HG02678 (cell line): ENCODE results near the gene NKX1-1.
"Not testable (repeated sequence)": the region's sequence is repeated elsewhere in the genome, so short reads cannot be mapped to it uniquely, and the experiment has no call there.

Source experiments
- ATAC-seq: cut with Tn5 transposase; IDR thresholded peaks from one replicate; pipeline ENCODE4 v1.9.1; 2021; ENCODE audit warnings: mild to moderate bottlenecking, moderate library complexity; ENCODE audit not compliant: unreplicated experiment

NKX1-1 gene

GRCh38 chr4:1375051-1375721 lies 31.1 kb downstream of the NKX1-1 start:
- no peak for ATAC-seq

DNA sequence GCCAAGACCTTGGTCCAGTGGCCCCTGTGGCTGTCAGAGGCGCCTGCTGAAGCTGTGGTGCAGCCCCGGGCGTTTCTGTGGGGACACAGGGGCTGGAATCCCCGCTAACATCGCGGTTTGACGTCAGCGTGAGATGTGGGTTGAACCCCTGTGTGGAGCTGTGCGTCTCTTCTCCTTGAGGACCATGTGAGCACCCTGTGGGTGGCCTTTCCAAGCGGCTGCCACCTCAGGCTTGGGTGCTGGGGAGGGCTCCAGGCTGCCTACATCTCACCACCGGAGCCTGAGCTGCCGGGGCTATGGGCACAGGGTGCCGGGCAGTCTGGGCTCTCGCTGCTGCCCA lies 31.6 kb downstream of the NKX1-1 start:
- ATAC-seq, result no peak

DNA sequence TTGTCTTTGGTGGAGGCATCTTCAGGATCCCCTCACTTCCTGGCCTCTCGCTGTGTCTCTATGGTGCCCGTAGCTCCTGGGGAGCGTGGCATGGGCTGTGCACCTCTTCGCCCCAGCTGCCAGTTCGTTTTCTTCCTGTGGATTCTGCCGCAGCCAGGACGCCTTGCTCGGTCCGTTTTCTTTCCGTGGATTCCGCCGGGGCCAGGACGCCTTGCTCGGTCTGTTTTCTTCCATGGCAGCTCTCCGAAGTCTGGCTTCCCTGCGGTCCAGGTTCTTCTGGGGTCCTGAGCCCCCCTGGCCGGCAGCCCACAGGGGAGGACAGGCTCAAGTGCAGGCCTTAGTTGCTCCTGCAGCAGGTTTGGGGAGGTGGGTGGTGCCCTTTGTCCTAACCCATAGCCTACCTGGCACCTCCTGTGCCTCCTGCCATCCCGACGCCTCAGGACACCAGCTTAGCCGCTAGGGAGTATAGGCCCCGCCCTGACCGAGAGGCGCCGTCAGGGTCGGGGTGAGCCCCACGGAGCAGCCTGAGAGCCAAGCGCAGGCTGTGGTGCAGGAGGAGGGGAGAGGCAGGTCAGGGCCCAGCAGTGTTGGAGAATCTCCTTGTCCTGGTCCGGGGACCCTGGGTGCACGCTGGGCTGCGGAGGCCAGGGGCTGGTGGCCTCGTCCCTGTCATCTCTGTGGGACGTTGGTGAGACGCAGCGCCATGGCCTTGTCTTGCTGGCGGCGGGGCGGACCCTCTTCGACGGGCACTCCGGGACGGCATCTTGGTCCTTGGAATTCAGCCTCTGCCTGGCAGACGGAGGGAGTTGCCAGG lies 32.1 kb downstream of the NKX1-1 start:
- no peak for ATAC-seq

DNA sequence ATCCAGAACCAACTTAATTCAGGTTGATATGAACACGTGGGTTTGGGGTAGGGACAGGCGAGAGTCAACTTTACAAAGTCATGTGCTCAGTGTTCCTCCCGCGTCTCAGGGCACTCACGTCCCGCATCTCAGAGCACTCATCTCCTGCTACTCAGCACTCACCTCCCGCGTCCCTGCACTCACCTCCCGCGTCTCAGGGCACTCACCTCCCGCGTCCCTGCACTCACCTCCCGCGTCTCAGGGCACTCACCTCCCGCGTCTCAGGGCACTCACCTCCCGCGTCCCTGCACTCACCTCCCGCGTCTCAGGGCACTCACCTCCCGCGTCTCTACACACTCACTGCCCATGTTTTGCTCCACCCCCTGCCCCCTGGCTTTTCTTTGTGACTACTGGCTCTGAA lies 33.7 kb downstream of the NKX1-1 start:
- ATAC-seq, result not testable (repeated sequence)

- no peak for ATAC-seq
These were observed 34.8 kb downstream of the NKX1-1 start for GRCh38 chr4:1371176-1372165.

- ATAC-seq, result no peak
These were observed 35.7 kb downstream of the NKX1-1 start for GRCh38 chr4:1370321-1371124.

DNA sequence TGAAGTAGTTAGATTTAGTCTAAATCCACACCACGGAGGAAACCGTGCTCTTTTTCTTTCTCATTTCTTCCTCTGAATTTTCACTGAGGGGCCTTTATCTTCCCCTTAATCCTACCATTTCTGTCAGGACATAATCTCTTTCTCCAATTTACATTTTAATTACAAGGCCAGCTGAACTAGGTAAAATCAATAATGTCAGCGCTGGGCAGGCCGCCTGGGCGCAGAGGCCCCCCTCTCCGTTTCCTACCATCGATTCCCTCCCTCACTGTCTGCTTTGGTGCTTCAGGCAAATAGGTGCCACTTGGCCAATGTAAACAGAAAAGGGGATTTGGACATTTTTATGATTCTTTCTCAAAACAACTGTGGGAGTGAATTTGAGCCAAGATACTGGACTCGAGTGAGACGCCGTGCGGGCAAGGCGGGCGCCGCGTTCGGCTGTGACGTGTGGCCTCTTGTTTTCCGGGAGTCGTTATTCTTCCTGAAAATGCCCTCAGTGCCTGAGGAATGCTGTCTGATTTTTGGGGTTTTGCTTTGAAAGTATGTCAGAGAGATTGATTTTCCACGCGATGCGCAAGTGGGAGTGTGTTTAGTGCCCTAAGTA lies 36.7 kb downstream of the NKX1-1 start:
- no peak for ATAC-seq

DNA sequence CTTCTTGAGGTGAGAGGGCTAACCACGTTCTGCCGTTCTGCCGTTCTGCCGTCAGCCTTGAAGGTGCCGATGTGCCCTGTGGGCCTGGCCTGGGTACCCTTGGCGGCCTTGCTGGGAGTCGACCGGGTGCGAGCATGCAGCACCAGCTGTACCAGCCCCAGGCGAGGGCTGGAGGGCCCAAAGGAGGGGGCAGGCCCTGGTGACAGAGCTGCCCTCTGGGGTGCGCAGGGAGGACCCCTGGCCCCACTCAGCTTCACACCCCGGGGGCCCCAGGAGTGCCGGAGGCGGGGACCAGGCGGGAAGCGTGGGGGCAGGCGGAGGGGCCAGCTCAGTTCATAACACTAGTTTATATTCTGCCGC lies 37.2 kb downstream of the NKX1-1 start:
- ATAC-seq, result no peak

GRCh38 chr4:1368421-1369090 lies 37.7 kb downstream of the NKX1-1 start:
- ATAC-seq, result no peak

- ATAC-seq, result no peak
These were observed 38.3 kb downstream of the NKX1-1 start for GRCh38 chr4:1367936-1368289.

- ATAC-seq, result no peak
These were observed 38.9 kb downstream of the NKX1-1 start for GRCh38 chr4:1367230-1367935.

GRCh38 chr4:1366371-1367229 lies 39.6 kb downstream of the NKX1-1 start:
- ATAC-seq, result no peak

GRCh38 chr4:1365271-1366178 lies 40.7 kb downstream of the NKX1-1 start:
- ATAC-seq, result no peak

- no peak for ATAC-seq
These were observed 41.5 kb downstream of the NKX1-1 start for GRCh38 chr4:1364748-1365147.

GRCh38 chr4:1364217-1364616 lies 42.0 kb downstream of the NKX1-1 start:
- no peak for ATAC-seq

- no peak for ATAC-seq
These were observed 42.7 kb downstream of the NKX1-1 start for GRCh38 chr4:1363513-1363912.

GRCh38 chr4:1362521-1362920 lies 43.7 kb downstream of the NKX1-1 start:
- ATAC-seq, result no peak
